Naive B cell (primary cell): ENCODE data around the gene C6orf62. TPM values are rescaled to one million over a fixed set of nuclear protein-coding genes. Genes with fewer than 3 reads are reported as not detected.

Experiments
- polyA plus RNA-seq, 6 donors: library from polyadenylated mRNA; unstranded; fragments of 300-500 nt; fragmentation: Illumina TruSeq; gene quantifications; one replicate each; pipeline ENCODE4 v1.2.3, GENCODE V29; 2021; ENCODE audit warnings: low read depth in 6 of 6

Gene C6orf62
- polyA plus RNA-seq, 6 donors from 2014 or later, result 100 to 145 (median 120) TPM

Other genes starting within 250 kb of the C6orf62 start
- 1 to 10 TPM in 4 of 6 donors, under 1 TPM in 1, not detected in 1; 0.49 to 3.0 (median 2.2) TPM for gene GPLD1, start 229.6 kb downstream of the C6orf62 start, polyA plus RNA-seq
- 10 to 100 TPM; 12.1 to 21.8 (median 17.8) TPM for gene ALDH5A1, start 224.2 kb downstream of the C6orf62 start, polyA plus RNA-seq
- under 1 TPM in 3 of 6 donors, not detected in 3; 0.21 to 0.38 (median 0.24) TPM for gene KIAA0319, start 73.0 kb downstream of the C6orf62 start, polyA plus RNA-seq
- gene TDP2, start 52.3 kb downstream of the C6orf62 start, polyA plus RNA-seq, result 10 to 100 TPM; 14.9 to 48.7 (median 32.0) TPM
- 10 to 100 TPM in 1 of 6 donors, 1 to 10 TPM in 5; 4.0 to 10.8 (median 9.1) TPM for gene ACOT13, start 52.1 kb downstream of the C6orf62 start, polyA plus RNA-seq
- 1 to 10 TPM; 2.9 to 8.3 (median 4.2) TPM for gene GMNN, start 55.8 kb upstream of the C6orf62 start, polyA plus RNA-seq
- gene ARMH2, start 79.8 kb upstream of the C6orf62 start, polyA plus RNA-seq, result under 1 TPM in 2 of 6 donors, not detected in 4; 0.44 to 0.50 TPM
- gene RIPOR2, start 216.8 kb upstream of the C6orf62 start, polyA plus RNA-seq, result 100 to 1,000 TPM; 464 to 666 (median 484) TPM